Measurements from ENCODE around the gene CRADD. TPM values are rescaled to one million over a fixed set of nuclear protein-coding genes. Genes with fewer than 3 reads are reported as not detected.

The CRADD gene
- total RNA-seq, 1 donor from 2014 or later: 9.8 TPM

GRCh38 chr12:93733928-93734327 lies 56.8 kb downstream of the CRADD start:
- Mint-ChIP-seq H3K4me1 (peaks cover 10% of the 10 kb centered on the region), H3K27me3 (ENCODE audit: low read depth) (no peaks in the 10 kb centered on the region), H3K36me3 (ENCODE audit: low read depth) (peaks cover 6% of the 10 kb centered on the region), H3K27ac (ENCODE audit: unreplicated experiment) (peak overlapping the region; percentile 85), H3K9me3 (no peaks in the 10 kb centered on the region), H3K4me3 (no peak overlapping the region)
- no peak for DNase-seq (ENCODE audit: low read depth, low spot score)
- TF ChIP-seq CTCF (conservative IDR thresholded peaks at IDR 0.05): no peak

GRCh38 chr12:93734784-93735183 lies 57.6 kb downstream of the CRADD start:
- H3K4me1 Mint-ChIP-seq: peaks cover 10% of the 10 kb centered on the region
- no peak overlapping the region for H3K4me3 Mint-ChIP-seq
- DNase-seq (ENCODE audit: low read depth, low spot score): no peak
- no peaks in the 10 kb centered on the region for H3K27me3 Mint-ChIP-seq (ENCODE audit: low read depth)
- H3K36me3 Mint-ChIP-seq (ENCODE audit: low read depth): peaks cover 6% of the 10 kb centered on the region
- H3K27ac Mint-ChIP-seq (ENCODE audit: unreplicated experiment): no peak overlapping the region
- H3K9me3 Mint-ChIP-seq: no peaks in the 10 kb centered on the region
- TF ChIP-seq CTCF (conservative IDR thresholded peaks at IDR 0.05): no peak

GRCh38 chr12:93736640-93737178 lies 59.5 kb downstream of the CRADD start:
- Mint-ChIP-seq H3K4me3 (no peak overlapping the region), H3K9me3 (no peaks in the 10 kb centered on the region), H3K36me3 (ENCODE audit: low read depth) (peaks cover 6% of the 10 kb centered on the region)

GRCh38 chr12:93737457-93738198 lies 60.5 kb downstream of the CRADD start:
- DNase-seq (ENCODE audit: low read depth, low spot score): no peak
- peaks cover 1% of the 10 kb centered on the region for H3K27me3 Mint-ChIP-seq (ENCODE audit: low read depth)
- H3K4me3 Mint-ChIP-seq: no peak overlapping the region
- no peak overlapping the region for H3K27ac Mint-ChIP-seq (ENCODE audit: unreplicated experiment)
- no peak for TF ChIP-seq CTCF (conservative IDR thresholded peaks at IDR 0.05)
- H3K36me3 Mint-ChIP-seq (ENCODE audit: low read depth): peaks cover 6% of the 10 kb centered on the region
- H3K9me3 Mint-ChIP-seq: no peaks in the 10 kb centered on the region
- peaks cover 28% of the 10 kb centered on the region for H3K4me1 Mint-ChIP-seq

More at GRCh38 chr12:93736640-93737178, 59.5 kb downstream of the CRADD start:
- TF ChIP-seq CTCF (conservative IDR thresholded peaks at IDR 0.05): no peak
- Mint-ChIP-seq H3K27ac (ENCODE audit: unreplicated experiment) (no peak overlapping the region), H3K4me1 (peaks cover 21% of the 10 kb centered on the region), H3K27me3 (ENCODE audit: low read depth) (no peaks in the 10 kb centered on the region)
- no peak for DNase-seq (ENCODE audit: low read depth, low spot score)

GRCh38 chr12:93738199-93739058 lies 61.3 kb downstream of the CRADD start:
- peaks cover 2% of the 10 kb centered on the region for H3K27me3 Mint-ChIP-seq (ENCODE audit: low read depth)

More at GRCh38 chr12:93738199-93739058, 61.3 kb downstream of the CRADD start:
- Mint-ChIP-seq H3K4me1 (peaks cover 36% of the 10 kb centered on the region), H3K4me3 (no peak overlapping the region), H3K27ac (ENCODE audit: unreplicated experiment) (no peak overlapping the region), H3K9me3 (no peaks in the 10 kb centered on the region), H3K36me3 (ENCODE audit: low read depth) (peaks cover 6% of the 10 kb centered on the region)
- DNase-seq (ENCODE audit: low read depth, low spot score): no peak
- TF ChIP-seq CTCF (conservative IDR thresholded peaks at IDR 0.05): no peak
